ENCODE data around the gene SLAMF1. TPM values are rescaled to one million over a fixed set of nuclear protein-coding genes. Genes with fewer than 3 reads are reported as not detected.
A peak's percentile ranks its signal among the peaks of the same experiment; 100 is the strongest.

Gene SLAMF1
- total and polyA plus RNA-seq, 8 donors = 0.09 to 2.5 (median 0.18) TPM; not detected in 1

- DNase-seq (no peak), ATAC-seq (no peak)
- Histone ChIP-seq H3K27me3 (no peaks in the 10 kb centered on the region), H3K27ac (no peak overlapping the region), H3K4me3 (no peak overlapping the region), H3K9me3 (no peaks in the 10 kb centered on the region), H3K4me1 (no peaks in the 10 kb centered on the region), H3K36me3 (no peaks in the 10 kb centered on the region)
- no peak for TF ChIP-seq CTCF (IDR thresholded peaks at IDR 0.05)
- intact Hi-C loops (cut with DNase I) = no loop called here
These were observed 27.0 kb downstream of the SLAMF1 start for GRCh38 chr1:160619742-160620277.

- H3K9me3 ChIP-seq = no peaks in the 10 kb centered on the region
- H3K4me1 ChIP-seq = no peaks in the 10 kb centered on the region
- peak; percentile 33 to 64 for TF ChIP-seq CTCF (IDR thresholded peaks at IDR 0.05)
- ATAC-seq = no peak
- H3K36me3 ChIP-seq = no peaks in the 10 kb centered on the region
- no peaks in the 10 kb centered on the region for H3K27me3 ChIP-seq
- no peak overlapping the region for H3K27ac ChIP-seq
- no peak overlapping the region for H3K4me3 ChIP-seq
- no peak for DNase-seq
- intact Hi-C loops (cut with DNase I) = no loop called here
These were observed 28.0 kb downstream of the SLAMF1 start for GRCh38 chr1:160618763-160619274.

DNA sequence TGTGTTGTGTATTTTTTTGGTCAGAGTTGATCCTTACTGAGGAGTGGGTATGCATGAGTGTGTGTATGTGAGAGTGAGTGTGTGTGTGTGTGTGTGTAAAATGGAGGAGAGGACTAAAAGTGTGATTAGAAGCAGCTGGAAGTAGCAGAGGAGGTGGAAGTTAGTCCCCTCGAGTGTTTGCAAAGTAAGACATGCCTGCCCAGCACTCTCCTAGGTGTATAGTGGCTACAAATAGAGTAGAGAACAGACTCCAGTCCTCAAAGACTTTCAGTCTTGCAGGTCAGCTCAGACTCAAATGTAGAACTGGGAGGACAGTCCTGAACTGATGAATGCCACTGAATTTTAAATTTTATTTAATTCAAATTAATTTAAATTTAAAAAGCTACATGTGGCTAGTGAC is 28.5 kb downstream of the SLAMF1 start:
- no peak overlapping the region for H3K27ac ChIP-seq
- no peaks in the 10 kb centered on the region for H3K9me3 ChIP-seq
- no peak for DNase-seq
- no peak for TF ChIP-seq CTCF (IDR thresholded peaks at IDR 0.05)
- ATAC-seq = no peak
- no peaks in the 10 kb centered on the region for H3K27me3 ChIP-seq
- no peaks in the 10 kb centered on the region for H3K4me1 ChIP-seq
- no peaks in the 10 kb centered on the region for H3K36me3 ChIP-seq
- intact Hi-C loops (cut with DNase I) = no loop called here
- no peak overlapping the region for H3K4me3 ChIP-seq

DNA sequence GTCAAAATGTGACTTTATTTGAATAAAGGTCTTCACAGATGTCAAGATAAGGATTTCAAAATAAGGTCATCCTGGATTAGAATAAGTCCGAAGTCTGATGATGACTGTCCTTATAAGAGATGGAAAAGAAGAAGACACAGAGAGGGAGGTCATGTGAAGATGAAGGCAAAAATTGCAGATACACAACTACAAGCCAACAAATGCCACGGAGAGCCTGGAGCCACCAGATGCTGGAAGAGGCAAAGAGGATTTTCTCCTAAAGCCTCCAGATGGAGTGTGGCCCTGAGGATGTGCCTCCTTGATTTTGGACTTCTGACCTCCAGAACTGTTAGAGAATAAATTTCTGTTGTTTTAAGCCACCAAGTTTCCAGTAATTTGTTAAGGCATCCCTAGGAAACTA is 31.2 kb downstream of the SLAMF1 start:
- DNase-seq (no peak), ATAC-seq (no peak)
- H3K4me1 ChIP-seq = no peaks in the 10 kb centered on the region
- TF ChIP-seq CTCF (IDR thresholded peaks at IDR 0.05) = no peak
- H3K27ac ChIP-seq = no peak overlapping the region
- intact Hi-C loops (cut with DNase I) = no loop called here
- no peaks in the 10 kb centered on the region for H3K9me3 ChIP-seq
- no peaks in the 10 kb centered on the region for H3K36me3 ChIP-seq
- peaks cover 0 to 7% of the 10 kb centered on the region in 2 donors for H3K27me3 ChIP-seq
- H3K4me3 ChIP-seq = no peak overlapping the region

DNA sequence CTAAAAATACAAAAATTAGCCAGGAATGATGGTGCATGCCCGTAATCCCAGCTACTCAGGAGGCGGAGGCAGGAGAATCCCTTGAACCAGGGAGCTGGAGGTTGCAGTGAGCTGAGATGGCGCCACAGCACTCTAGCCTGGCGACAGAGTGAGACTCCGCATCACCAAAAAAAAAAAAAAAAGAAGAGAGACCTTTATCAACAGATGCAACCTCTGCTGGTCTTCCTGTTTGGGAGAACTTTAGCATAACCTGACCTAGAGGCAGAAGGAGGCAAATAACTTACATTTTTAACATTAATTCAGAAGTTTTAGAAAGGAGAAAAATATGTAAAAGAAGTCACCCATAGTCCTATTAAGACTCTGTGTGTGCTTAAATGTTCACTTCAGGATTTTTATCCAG is 32.4 kb downstream of the SLAMF1 start:
- no peaks in the 10 kb centered on the region for H3K36me3 ChIP-seq
- no peaks in the 10 kb centered on the region for H3K9me3 ChIP-seq
- no peak for TF ChIP-seq CTCF (IDR thresholded peaks at IDR 0.05)
- peaks cover 0 to 7% of the 10 kb centered on the region in 2 donors for H3K27me3 ChIP-seq
- DNase-seq = no peak
- H3K4me1 ChIP-seq = peaks cover 0 to under 1% of the 10 kb centered on the region in 2 donors
- intact Hi-C loops (cut with DNase I) = no loop called here
- no peak overlapping the region for H3K4me3 ChIP-seq
- ATAC-seq = no peak
- no peak overlapping the region for H3K27ac ChIP-seq

All from left lung (tissue), 10 donors.